Left colon (tissue), 2 donors: Measurements from ENCODE around the gene MAPK8. TPM values are rescaled to one million over a fixed set of nuclear protein-coding genes. Genes with fewer than 3 reads are reported as not detected.

Source experiments
- ATAC-seq: fragments of 200-7000 bp; cut with Tn5 transposase; one replicate; pipeline ENCODE4 v1.9.1; 2020; ENCODE audit warnings: mild to moderate bottlenecking, moderate library complexity
- DNase-seq, 2 donors: peaks; one replicate each; pipeline ENCODE4 v3.0.0-alpha.2; 2020
- intact Hi-C, 2 donors: fragments of 100-400 bp; cut with DNase I in 1 of 2; cut with micrococcal nuclease in 1 of 2; formaldehyde crosslinking; loops; one replicate each; pipeline versions ENCODE4 v1.11.2 to v1.14.0; 2022; cut with DNase I, micrococcal nuclease
- total RNA-seq, 2 donors: library from RNA; stranded (reverse); fragmentation: NEBNext Ultra II Directional; extraction: Animal tissue kit (Norgen Biotek cat#: 25700); gene quantifications; one replicate each; pipeline ENCODE4 v1.2.1, GENCODE V29; 2021
- donor health status: DM: no; HTN: no; CAD: no.
- donor health status: DM: yes; HTN: yes; CAD: no.

The MAPK8 gene
- total RNA-seq, 2 donors from 2014 or later, result 43.1 to 50.9 TPM

DNA sequence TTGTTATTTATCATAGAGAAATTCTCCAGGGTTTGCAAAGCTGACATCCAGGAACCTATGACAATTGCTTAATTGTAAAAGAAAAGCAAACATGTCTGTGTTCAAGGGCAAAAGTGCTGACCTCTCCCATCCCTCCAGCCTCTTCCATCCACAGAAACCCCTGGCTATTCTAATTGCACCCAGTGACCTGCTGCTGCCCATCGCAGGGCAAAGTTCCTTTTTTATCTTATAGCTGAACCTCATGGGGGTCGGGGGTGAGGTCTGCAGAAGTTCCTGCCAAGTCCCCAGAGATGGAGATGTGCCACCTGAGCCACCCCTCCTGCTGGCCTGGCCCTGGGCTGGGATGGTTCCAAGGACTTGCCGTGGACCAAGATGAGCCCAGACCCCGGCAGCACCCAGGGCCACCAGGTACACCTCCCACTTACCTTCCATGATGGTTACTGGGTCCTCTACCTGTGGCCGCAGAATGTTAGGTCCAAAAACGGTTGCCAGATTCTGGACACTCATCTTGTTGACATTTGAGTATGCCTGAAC is 146.5 kb downstream of the MAPK8 start:
- ATAC-seq, result no peak
- no peak for DNase-seq
- intact Hi-C loops, result no loop called here

DNA sequence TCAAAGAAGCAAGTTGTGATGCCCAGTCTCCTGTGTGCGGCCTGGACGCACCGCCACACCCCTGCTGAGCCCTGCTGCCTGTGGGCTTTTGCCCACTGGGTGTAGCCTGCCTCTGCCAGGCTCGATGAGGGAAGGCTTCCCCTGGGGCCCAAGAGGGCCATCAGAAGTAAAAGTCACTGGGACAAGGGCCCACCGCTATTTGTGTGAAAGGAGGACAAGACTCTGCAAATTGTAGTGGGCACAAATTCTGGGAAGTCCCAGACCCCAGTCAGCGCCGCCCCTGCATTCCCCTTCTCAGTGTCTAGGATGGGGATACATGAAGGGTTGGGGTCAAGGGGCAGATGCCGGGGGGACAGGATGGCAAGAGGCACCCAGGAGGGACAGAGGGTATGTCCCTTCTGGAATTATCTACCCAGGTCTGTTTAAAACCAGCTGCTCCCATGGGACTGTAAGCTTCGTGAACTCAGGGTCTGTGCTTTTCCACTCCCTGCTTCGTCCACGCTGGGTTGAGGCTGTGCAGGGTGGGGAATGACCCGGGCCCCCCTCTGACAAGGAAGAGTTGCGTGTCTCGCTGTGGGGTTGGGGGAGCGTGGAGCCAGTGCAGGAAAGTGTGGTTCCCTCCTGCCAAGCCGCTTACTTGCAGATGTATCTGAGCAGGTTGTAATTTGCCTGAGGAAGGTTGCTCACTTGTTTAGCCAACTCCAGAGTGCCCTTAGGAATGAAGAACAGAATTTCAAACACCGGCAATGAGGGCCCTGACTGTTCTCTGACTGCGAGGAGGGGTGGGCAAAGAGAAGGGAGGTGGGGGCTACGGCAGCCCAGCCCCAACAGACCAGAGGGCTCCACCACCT is 147.2 kb downstream of the MAPK8 start:
- intact Hi-C loops, result no loop called here
- DNase-seq, result no peak

GRCh38 chr10:48454302-48455054 is 148.0 kb downstream of the MAPK8 start:
- ATAC-seq (peak; percentile 54), DNase-seq (no peak)

More for the DNA sequence above, 147.2 kb downstream of the MAPK8 start:
- no peak for ATAC-seq

DNA sequence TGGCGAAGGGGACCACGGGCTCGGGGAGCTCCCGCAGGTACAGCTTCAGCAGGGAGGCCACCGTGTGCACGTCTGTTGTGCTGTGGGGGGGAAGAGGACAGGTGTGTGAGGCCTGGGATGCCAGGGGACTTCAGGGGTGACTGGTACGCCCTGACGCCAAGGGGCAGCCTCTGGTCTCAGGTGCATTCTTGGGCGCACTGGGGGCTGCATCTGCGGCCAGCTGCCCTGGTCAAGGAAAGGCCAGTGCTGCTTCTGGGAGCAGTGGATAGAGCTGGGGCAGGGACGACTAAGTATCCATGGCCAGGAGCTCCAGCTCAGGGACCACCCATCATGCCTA is 148.5 kb downstream of the MAPK8 start:
- DNase-seq (no peak), ATAC-seq (no peak)
- intact Hi-C loops, result no loop called here

More at GRCh38 chr10:48454302-48455054, 148.0 kb downstream of the MAPK8 start:
- intact Hi-C loops, result no loop called here

DNA sequence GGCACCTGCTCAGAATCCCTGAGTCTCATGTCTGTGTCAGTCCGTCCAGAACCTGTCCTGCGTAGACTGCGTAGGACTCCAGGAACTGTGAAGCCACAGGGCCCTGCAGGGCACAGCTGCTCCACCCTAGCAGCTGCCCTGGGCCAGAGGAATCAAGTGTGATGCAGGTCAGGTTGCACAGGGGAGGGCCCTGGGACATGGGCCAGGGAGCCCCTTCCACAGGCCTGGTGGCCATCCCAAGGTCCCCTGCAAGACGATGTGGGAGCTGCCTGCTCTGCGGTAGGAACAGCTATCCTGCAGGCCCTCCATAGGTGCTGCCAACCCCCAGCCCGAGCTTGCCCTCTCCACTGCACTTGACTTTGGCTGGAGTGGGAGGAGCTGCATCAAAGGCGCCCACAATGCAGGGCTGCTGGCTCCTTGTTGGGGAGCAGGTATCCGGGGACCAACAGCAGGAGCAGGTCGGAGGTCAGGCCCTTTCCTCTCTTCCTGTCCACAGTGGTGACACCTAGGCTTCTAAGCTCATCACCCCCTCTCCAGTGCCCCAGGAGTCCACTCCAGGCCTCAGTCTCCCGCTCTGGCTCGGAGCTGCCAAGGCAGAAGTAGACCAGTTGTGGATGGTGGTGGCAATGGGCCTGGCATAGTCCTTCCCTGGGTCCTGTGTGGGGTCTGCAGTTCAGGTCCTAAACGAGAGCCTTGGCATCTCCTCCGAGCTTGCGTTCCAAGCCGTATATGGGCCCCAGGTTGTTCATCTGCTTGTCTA is 149.1 kb downstream of the MAPK8 start:
- no peak for DNase-seq
- ATAC-seq, result no peak
- intact Hi-C loops, result no loop called here

DNA sequence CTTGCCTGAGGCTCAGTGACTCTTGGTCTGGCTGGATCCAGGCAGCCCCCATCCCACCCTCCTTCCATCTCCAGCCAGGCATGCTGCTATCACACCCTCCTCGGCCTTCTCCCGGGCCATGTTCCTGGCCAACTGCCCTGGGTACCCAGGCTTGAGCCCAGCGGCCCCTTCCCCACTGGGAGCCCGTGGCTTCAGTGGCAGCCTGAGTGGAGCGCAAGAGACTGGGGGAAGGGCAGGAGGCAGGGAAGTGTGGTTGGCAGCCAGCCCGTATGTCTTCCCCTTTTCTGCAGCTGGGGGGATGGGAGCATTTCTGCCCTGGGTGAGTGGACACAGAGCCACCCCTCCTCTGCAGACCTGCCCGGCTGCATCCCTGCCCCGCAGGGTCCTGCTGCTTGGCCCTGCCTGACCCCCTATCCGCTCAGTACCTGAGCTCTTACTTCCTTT is 149.9 kb downstream of the MAPK8 start:
- peak; percentile 50 to 52 for DNase-seq
- peak; percentile 36 for ATAC-seq
- intact Hi-C loops, result no loop called here

GRCh38 chr10:48456808-48457761 is 150.6 kb downstream of the MAPK8 start:
- DNase-seq (no peak), ATAC-seq (no peak)
- intact Hi-C loops, result no loop called here

GRCh38 chr10:48457949-48458661 is 151.6 kb downstream of the MAPK8 start:
- intact Hi-C loops, result no loop called here

GRCh38 chr10:48458662-48459048 is 152.2 kb downstream of the MAPK8 start:
- intact Hi-C loops, result no loop called here
- ATAC-seq (no peak), DNase-seq (no peak)

More at GRCh38 chr10:48457949-48458661, 151.6 kb downstream of the MAPK8 start:
- DNase-seq (no peak), ATAC-seq (no peak)

DNA sequence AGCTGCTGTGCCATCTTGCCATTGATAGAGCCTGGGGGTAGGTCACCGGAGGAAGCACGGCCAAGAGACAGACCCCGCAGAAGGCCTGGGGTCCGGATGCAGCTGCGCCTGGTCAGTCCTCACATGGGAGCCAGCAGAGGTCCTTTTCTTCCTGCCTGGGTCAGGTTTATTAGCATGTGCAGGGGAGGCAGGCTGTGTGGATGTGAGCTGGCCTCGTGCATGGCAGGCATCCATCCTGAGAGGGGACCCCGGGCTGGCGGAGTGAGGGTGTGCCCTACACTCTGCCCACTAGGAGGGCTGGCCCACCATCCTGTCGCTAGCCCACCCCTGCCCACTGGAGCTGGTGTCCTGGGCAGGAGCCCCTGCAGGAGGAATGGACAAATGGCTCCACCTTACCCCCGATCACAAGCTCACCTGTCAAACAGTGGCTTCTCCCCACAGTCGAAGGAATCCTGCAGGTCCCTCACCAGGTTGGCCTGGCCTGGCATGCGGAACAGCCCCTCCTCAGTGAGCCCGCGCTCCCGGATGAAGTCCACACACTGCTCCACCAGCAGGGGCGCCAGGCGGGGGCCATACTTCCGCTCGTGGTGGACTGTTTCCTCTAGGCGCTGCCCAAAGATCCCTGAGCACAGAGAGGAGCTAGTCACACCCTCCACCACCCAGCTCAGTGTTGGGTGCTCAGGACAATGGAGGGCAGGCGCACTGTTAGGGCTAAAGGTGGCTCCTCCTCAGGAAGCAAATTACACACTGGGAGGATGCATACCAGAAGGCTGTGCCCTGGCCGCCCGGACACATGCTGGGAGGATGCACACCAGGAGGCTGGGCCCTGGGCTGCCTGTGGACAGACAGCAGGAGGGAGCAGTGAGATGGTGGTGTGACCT is 153.0 kb downstream of the MAPK8 start:
- no peak for DNase-seq

GRCh38 chr10:48460182-48460581 is 153.7 kb downstream of the MAPK8 start:
- ATAC-seq, result no peak
- intact Hi-C loops, result no loop called here
- DNase-seq, result no peak

More for the DNA sequence above, 153.0 kb downstream of the MAPK8 start:
- no peak for ATAC-seq
- intact Hi-C loops, result no loop called here

GRCh38 chr10:48461623-48462481 is 155.4 kb downstream of the MAPK8 start:
- DNase-seq (no peak), ATAC-seq (no peak)
- intact Hi-C loops, result no loop called here

GRCh38 chr10:48462482-48463020 is 156.1 kb downstream of the MAPK8 start:
- intact Hi-C loops, result no loop called here
- no peak for ATAC-seq
- DNase-seq, result no peak

DNA sequence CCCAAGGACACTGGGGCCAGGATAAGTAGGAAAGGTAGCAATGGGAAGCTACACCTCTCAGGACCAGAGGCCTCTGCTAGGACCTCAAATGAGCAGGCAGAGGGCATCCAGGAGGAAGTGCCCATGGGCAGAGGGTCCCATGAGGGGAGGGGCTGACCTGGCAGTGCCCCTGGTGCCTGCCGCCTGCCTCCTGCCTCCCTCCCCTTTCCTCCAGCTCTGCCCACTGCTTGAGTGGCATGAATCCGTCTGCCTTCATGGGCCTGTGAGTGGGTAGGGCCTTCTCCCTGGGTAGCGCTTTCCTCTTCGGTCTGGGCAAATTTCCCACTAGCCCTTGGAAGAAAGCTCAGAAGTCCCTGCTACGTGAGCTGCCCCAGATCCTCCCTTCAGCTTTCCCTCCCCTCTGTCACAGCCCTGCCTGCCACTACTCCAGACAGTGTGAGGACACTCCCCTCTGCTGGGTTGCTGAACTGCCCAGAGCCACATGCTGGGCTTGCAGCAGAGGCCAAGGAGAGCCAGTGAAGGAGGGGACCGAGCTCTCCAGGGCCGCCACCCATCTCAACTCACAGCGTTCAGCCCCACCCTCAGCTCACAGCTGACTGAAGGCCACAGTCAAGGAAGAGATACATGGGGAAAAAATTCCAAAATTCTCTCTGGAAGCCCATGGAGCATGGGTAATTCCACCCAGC is 157.0 kb downstream of the MAPK8 start:
- no peak for DNase-seq
- ATAC-seq, result peak; percentile 27
- intact Hi-C loops, result no loop called here
